Right renal cortex interstitium (tissue), 3 donors: ENCODE data around the gene MUC5B. TPM values are rescaled to one million over a fixed set of nuclear protein-coding genes. Genes with fewer than 3 reads are reported as not detected.
"Not testable (repeated sequence)": the region's sequence is repeated elsewhere in the genome, so short reads cannot be mapped to it uniquely, and the experiment has no call there.

Experiments used
- DNase-seq, 3 donors: peaks; one replicate each; pipeline ENCODE4 v3.0.0-alpha.2; 2013; ENCODE audit warnings: low read depth in 3 of 3, low spot score in 2 of 3
- polyA plus RNA-seq, 3 donors: library from polyadenylated mRNA; unstranded; fragments of 120-200 nt; gene quantifications; one replicate each; pipeline ENCODE4 v1.2.1, GENCODE V29; 2013; ENCODE audit not compliant: insufficient read length in 3 of 3

Gene MUC5B
- polyA plus RNA-seq, result under 1 TPM in 2 of 3 donors, not detected in 1; under 0.01 to 0.01 TPM

- no peak for DNase-seq
Observed at GRCh38 chr11:1222491-1223345, at the start of gene MUC5B. MUC5B (plus strand) TSS chr11:1223066; CDS start chr11:1223124, 58 bp downstream.

DNA sequence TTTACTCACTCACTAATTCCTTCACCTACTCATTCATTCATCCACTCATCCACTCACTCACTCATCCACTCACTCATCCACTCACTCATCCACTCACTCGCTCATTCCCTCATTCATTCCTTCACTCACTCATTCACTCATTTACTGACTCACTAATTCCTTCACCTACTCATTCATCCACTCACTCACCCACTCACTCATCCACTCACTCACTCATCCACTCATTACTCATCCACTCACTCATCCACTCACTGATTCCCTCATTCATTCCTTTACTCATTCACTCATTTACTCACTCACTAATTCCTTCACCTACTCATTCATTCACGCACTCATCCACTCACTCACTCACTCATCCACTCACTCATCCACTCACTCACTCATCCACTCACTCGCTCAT, 49.5 kb upstream of the MUC5B start:
- DNase-seq, result not testable (repeated sequence)

DNA sequence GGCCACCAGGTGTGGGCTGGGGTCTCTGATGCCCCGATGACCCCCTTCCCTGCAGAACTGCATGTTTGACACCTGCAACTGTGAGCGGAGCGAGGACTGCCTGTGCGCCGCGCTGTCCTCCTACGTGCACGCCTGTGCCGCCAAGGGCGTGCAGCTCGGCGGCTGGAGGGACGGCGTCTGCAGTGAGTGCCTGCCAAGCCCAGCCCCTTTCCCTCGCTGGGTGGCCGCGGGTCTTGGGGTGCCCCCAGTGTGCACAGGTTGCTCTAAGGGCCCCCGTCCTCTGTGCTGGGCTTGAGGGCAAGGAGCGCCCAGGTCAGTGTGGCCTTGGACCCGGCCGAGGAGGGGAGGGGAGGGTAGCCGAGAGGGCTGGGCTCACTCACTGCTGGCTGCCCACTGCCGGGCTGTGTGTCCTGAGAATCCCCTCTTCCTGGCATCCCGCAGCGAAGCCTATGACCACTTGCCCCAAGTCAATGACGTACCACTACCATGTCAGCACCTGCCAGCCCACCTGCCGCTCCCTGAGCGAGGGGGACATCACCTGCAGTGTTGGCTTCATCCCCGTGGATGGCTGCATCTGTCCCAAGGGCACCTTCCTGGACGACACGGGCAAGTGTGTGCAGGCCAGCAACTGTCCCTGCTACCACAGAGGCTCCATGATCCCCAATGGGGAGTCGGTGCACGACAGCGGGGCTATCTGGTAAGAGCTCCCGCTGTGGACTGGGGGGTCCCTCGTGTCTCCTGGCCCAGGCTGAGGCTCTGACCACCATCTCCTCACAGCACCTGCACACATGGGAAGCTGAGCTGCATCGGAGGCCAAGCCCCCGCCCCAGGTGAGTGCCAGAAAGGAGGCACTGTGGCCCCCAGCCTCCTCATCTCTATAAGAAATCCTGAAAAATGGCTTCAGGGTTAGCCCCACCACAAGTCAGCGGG, 48.2 kb upstream of the MUC5B start:
- no peak for DNase-seq

DNA sequence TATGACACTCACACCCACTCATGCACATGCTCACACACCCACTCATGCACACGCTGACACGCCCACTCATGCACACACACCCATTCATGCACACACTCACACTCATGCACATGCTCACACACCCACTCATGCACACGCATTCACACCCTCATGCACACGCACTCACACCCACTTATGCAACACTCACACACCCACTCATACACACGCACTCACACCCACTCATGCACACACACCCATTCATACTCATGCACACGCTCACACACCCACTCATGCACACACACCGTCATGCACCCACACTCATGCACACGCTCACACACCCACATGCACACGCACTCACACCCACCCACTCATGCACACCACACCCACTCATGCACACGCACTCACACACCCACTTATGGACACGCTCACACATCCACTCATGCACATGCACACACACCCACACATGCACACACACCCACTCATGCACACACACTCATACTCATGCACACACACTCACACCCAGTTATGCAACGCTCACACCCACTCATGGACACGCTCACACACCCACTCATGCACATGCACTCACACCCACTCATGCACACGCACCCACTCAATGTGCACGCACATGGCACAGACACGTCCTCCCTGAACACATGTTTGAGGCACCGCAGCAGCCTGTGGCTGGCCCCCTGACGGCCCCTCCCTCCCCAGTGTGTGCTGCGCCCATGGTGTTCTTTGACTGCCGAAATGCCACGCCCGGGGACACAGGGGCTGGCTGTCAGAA, 47.2 kb upstream of the MUC5B start:
- DNase-seq, result no peak

DNA sequence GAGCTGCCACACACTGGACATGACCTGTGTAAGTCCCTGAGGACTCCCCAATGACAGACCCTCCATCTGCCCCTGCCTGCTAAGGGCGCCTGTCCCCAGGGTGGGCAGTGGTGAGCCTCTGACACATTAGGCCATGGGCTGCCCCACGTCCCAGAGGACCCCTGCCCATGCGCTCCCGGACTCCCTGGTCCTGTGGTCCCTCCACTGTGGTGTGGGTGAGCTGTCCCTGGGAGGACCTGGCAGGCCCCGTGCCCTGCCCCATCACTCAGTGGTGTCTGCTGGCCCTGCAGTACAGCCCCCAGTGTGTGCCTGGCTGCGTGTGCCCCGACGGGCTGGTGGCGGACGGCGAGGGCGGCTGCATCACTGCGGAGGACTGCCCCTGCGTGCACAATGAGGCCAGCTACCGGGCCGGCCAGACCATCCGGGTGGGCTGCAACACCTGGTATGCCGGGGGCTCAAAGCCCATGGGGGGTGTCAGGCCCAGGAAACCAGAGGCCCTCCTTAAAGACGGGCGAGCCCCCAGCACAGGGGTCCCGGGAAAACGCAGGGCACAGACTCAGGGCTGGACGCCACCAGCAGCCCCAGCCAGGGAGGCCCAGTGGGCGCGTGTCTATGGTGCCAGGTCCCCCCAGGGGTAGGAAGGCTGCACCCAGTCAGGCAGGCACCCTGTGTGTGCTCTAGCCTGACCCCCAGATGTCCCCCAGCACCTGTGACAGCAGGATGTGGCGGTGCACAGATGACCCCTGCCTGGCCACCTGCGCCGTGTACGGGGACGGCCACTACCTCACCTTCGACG, 46.4 kb upstream of the MUC5B start:
- no peak for DNase-seq

DNA sequence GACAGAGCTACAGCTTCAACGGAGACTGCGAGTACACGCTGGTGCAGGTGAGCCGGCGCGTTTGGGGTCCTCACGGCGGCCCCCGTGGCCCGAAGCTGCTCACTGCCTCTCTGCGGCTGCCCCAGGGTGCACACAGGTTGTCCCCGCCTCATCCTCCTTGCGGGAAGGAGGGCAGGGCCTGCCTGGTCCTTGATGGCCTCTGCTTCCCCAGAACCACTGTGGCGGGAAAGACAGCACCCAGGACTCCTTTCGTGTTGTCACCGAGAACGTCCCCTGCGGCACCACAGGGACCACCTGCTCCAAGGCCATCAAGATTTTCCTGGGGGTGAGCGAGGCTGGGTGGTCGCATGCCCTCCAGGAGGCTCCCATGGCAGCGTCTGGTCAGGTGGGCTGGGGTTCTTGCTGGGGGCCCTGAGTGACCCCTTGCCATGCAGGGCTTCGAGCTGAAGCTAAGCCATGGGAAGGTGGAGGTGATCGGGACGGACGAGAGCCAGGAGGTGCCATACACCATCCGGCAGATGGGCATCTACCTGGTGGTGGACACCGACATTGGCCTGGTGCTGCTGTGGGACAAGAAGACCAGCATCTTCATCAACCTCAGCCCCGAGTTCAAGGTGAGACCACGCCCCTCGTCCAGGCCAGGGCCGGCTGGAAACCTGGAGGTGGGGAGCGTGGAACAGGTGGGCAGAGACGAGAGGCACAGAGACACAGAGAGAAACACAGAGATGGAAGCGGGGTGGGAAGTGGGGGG, 45.7 kb upstream of the MUC5B start:
- DNase-seq, result no peak

GRCh38 chr11:1177771-1178090, 45.1 kb upstream of the MUC5B start:
- no peak for DNase-seq

DNA sequence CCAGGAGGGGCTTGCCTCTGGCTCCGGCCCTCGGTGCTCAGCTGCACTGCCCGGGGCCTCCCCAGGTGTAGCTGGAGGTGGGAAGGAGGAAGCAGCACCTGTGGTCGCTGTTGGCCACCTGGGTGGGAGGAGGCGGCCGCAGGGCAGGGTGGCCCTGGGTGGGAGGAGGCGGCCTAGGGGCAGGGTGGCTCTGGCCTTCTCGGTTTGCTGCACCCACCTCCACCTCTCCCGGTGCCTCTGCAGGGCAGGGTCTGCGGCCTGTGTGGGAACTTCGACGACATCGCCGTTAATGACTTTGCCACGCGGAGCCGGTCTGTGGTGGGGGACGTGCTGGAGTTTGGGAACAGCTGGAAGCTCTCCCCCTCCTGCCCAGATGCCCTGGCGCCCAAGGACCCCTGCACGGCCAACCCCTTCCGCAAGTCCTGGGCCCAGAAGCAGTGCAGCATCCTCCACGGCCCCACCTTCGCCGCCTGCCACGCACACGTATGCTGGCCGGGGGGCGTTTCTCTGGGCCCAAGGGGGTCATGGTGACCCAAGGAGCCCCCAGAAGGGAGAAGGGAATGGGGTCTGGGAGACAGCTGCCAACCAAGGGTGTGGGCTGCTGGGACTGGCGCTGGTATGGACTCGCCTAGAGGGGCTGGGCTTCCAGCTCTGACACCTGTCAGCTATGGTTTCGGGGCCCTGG, 44.5 kb upstream of the MUC5B start:
- no peak for DNase-seq

GRCh38 chr11:1178906-1179305, 44.0 kb upstream of the MUC5B start:
- no peak for DNase-seq

GRCh38 chr11:1179641-1180040, 43.2 kb upstream of the MUC5B start:
- DNase-seq, result no peak

DNA sequence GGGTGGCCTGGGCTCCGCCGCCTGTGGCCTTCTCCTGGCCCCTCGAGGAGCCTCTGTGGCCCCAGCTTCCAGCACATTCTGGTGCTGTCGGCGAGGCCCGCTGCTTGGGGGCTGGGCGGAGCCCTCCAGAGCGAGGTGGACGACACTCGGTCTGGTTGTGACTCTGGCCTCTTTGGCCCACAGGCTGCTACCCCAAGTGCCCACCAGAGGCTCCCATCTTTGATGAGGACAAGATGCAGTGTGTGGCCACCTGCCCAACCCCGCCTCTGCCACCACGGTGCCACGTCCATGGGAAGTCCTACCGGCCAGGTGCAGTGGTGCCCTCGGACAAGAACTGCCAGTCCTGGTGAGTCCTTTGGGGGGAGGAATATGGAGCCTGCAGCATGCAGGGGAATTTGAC, 42.7 kb upstream of the MUC5B start:
- no peak for DNase-seq

GRCh38 chr11:1180947-1181391, 41.9 kb upstream of the MUC5B start:
- DNase-seq, result no peak

GRCh38 chr11:1181420-1181819, 41.4 kb upstream of the MUC5B start:
- DNase-seq, result no peak

GRCh38 chr11:1181853-1182535, 40.9 kb upstream of the MUC5B start:
- no peak for DNase-seq

- not testable (repeated sequence) for DNase-seq
Observed at GRCh38 chr11:1184139-1184538, 38.7 kb upstream of the MUC5B start.

- not testable (repeated sequence) for DNase-seq
Observed at GRCh38 chr11:1188451-1189130, 34.3 kb upstream of the MUC5B start.

DNA sequence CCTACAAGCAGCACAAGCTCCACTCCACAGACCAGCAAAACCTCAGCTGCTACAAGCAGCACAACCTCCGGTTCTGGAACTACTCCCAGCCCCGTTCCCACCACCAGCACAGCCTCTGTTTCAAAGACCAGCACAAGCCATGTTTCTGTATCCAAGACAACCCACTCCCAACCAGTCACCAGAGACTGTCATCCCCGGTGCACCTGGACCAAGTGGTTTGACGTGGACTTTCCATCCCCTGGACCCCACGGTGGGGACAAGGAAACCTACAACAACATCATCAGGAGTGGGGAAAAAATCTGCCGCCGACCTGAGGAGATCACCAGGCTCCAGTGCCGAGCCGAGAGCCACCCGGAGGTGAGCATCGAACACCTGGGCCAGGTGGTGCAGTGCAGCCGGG, 33.0 kb upstream of the MUC5B start:
- DNase-seq, result not testable (repeated sequence)
